ENCODE measurements around the gene RNF115.

RNF115 gene

DNA sequence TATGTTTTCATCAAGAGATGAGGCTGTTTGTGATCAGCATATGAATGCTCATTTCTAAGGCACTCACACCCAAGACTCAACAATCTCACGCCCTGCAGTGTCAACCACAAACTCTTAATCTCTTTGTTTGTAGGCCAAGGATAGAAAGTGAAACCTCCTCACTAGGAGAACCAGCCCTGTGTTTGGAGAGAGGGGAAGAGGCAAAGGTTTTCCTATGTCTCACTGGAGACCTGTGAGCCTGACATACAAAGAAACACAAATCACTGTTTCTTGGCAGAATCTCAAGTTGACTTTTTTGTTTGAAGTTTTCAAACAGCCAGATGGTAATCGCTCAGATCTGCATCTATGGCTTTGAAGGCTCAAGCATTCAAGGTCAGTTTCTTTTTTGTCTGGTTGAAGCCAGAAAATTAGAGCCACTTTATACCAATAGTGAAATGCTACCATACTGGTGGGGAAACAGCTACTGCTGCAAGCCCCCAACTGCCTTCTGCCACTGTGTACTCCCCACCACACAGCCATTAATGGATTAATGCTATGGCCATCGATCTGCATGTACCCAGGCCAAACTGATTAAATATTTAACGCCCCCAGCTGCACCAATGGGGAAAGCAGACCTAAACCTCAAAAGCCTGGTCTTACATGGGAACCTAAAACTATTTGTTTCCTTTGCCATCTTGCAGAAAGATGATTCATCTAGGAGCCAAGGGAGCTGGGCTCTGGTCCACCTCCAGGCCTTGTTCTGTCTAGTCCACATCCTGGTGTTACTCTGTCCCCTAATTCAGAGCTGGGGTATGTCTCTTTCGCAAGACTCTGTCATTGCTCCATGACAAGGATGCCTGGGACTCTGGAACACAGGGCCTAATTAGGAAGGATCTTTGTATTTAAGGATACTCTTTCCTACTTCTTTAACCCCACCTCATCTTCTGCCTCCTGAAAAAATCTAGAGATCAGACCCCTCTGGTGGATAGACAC lies 133.0 kb downstream of the RNF115 start:
- no peak for DNase-seq

DNA sequence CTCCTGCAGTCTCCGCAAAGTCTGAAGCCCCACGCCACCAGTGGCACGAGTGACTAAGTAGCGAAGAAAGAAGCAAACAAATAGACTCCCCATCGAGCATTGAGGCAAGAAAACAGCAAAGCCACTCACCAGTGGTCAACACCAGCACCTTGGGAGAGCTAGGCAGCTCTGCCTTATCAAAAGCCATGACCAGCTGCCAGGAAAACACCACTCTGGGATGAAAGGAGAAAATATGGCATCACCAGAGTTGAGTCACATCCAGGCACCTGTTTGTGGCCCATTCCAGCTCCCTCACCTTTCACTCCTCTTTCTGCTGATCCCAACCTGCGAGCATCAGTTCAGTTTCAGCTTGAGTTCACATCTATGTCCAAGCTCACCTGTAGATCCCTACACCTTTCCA lies 134.0 kb downstream of the RNF115 start:
- no peak for DNase-seq

DNA sequence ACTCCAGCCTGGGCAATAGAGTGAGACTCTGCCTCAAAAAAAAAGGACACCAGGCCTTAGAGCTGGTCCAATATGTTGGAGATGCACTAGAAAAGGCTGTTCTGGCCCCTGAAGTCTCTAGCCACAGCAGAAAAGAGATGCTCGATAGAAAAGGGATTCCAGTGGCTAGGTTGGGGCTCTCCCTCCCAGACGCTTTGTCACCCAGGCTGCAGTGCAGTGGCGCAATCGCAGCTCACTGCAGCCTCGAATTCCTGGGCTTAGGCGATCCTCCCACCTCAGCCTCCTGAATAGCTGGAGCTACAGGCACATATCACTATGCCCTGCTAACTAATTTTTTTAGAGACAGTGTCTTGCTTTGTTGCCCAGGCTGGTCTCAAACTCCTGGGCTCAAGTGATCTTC lies 135.0 kb downstream of the RNF115 start:
- DNase-seq = no peak
